Cardiac ventricle fibroblast (primary cell): Measurements from ENCODE around the gene INSL3. TPM values are rescaled to one million over a fixed set of nuclear protein-coding genes. Genes with fewer than 3 reads are reported as not detected.

Source experiments
- total RNA-seq: library from RNA; depleted of rRNA; stranded (reverse); fragments of >200 nt; gene quantifications from 2 replicates; pipeline ENCODE4 v1.2.3, GENCODE V29; 2015

Gene INSL3, protein sequence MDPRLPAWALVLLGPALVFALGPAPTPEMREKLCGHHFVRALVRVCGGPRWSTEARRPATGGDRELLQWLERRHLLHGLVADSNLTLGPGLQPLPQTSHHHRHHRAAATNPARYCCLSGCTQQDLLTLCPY
- not detected in 2 replicates for total RNA-seq

GRCh38 chr19:17821190-17821589 is at the start of gene INSL3:
Gene INSL3 (minus strand): TSS chr19:17821519. CDS start chr19:17821506, 13 bp downstream.

DNA sequence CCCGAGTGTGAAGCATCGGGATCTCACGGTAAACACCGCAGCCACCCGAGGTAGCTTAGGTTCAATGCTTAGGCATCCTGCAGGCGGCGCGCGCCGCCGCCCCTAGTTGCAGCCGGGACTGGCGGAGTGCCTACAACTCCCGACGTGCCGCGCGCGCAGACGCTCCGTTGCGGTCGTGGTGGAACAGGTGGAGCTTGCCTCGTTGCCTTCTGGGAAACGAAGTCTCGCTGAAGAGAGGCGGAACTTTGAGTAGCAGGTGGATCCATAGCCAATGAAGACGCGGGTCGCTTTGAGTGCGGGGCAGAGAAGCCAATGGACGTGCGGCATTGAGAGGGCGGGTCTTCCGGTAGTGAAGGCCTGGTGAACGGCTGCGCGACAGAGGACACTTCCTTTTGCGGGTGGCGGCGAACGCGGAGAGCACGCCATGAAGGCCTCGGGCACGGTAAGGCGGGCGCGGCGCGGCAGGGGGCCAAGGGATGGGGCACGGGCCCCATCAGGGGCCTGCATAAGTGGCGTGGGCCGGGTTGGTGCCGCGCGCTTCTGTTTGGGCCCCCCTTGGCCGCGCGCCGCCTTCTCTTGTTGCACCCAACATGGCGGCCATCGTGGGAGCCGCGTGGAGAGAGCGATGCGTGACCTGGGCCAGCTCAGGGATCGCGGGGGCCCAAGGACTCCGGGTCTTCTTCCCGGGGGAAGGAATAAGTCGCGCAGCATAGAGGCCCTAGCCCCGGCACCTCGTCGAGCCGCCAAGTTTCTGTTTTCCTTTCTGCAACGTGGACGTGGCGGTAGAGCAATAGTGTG is 38.4 kb upstream of the INSL3 start, which contains the start of gene RPL18A:
TSS of gene RPL18A (plus strand) at position 378 of the 798 bp plus-strand sequence. CDS start at position 425, 47 bp downstream.

DNA sequence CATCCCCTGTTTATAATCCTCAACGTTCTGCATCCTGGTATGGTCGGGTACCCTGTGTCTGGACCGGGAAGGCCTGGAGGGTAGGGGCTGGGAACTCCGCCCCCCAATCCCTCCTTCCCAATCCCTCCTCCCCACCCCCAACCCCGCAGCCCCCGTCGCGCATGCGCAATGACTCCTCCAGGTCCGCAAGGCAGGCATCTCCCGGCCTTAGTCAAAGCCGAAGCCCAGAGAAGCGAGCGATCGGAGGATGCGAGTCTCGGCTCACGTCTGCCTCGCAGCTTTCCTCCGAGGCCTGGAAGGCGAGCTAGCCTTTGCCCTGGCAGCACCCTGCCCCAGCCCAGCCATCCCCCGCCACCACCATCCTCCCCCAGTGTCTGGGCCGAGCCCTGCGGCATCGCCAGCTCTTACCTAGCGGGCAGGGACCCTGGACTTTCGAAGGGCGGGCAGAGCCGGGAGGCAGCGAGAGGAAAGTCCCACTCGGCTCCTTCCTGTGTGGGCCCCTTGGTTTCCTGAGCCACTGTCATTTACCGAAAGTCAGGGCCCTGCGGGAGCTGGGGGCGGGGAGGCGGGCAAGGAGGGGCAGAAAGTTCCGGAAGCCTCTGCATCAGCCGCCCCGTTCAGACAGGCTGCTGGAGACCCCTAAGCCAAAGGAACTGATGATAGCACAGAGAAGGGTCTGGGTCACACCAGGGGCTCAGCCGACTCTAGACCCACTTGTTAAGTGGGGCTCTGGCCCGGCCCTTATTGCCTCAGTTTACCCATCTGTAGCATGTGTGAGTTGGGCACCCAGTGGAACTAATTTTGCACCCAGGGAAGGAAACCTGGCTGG is 26.4 kb upstream of the INSL3 start, which contains the start of gene JAK3:
TSS of gene JAK3 (minus strand) at position 445 of the 829 bp plus-strand sequence. CDS start 3,565 bp downstream, outside the sequence.

DNA sequence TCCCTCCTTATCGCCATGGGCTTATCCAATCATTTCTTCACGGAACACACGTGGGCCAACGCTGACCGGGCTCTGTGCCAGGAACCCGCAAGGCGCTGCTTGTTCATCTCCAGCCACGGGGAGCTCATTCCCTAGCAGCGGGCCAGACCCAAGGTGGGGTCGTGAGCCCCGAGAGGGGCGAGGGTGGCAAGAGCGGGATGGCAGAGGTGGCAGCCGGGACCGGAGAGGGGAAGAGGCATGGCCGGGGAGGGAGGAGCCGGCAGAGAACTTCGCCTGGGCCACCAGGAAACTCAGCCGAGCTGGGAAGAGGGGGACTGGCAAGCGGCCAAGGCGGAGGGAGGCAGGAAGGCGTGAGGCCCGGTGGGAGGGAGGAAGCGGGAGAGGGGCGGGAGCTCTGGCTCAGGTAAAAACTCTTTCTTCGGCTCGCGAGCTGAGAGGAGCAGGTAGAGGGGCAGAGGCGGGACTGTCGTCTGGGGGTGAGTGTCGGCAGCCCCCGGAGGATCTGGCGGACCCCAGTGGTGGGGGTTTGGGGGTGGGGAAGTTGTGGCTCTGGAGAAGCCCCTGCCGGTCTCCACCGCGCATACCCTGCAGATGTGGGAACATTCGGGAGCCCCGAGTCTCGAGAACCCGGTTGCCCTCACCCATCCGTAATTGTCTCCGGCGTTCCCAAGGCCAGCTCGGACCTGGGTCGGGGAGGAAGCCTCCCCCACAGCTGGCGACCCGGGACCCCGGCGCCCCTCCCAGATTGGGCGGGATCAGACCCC is 26.4 kb downstream of the INSL3 start, which contains the start of gene B3GNT3:
TSS of gene B3GNT3 (plus strand) at position 408 of the 764 bp plus-strand sequence. CDS start 12,670 bp downstream, outside the sequence.

Other genes with a start within 250 kb of the INSL3 start
- 0.06 TPM in 1 of 2 replicates, not detected in the other for gene UNC13A, start 133.2 kb downstream of the INSL3 start, total RNA-seq
- 28.3 and 29.8 TPM in 2 replicates for gene MAP1S, start 102.0 kb downstream of the INSL3 start, total RNA-seq
- gene FCHO1, start 70.0 kb downstream of the INSL3 start, total RNA-seq: 0.50 and 0.68 TPM in 2 replicates
- gene B3GNT3, start 26.4 kb downstream of the INSL3 start, total RNA-seq: not detected in 2 replicates
- gene JAK3, start 26.5 kb upstream of the INSL3 start, total RNA-seq: 6.3 and 7.7 TPM in 2 replicates
- gene RPL18A, start 38.4 kb upstream of the INSL3 start, total RNA-seq: 1,805 and 2,205 TPM in 2 replicates
- not detected in 2 replicates for gene SLC5A5, start 50.4 kb upstream of the INSL3 start, total RNA-seq
- 51.8 and 67.5 TPM in 2 replicates for gene CCDC124, start 111.5 kb upstream of the INSL3 start, total RNA-seq
- gene KCNN1, start 145.6 kb upstream of the INSL3 start, total RNA-seq: 0.06 TPM in 1 of 2 replicates, not detected in the other
- 16.6 and 23.1 TPM in 2 replicates for gene ARRDC2, start 186.7 kb upstream of the INSL3 start, total RNA-seq